ENCODE results near the gene ZC2HC1B. TPM values are rescaled to one million over a fixed set of nuclear protein-coding genes. Genes with fewer than 3 reads are reported as not detected.

Gene ZC2HC1B
- total RNA-seq, 1 experiment from 2014 or later = not detected

Other genes starting within 250 kb of the ZC2HC1B start
- gene PHACTR2, start 186.5 kb upstream of the ZC2HC1B start, total RNA-seq (2014; rRNA removed; shearing (Covaris generic)) = 53.1 and 75.1 TPM in 2 replicates
- gene LTV1, start 21.1 kb upstream of the ZC2HC1B start, total RNA-seq (2014; rRNA removed; shearing (Covaris generic)) = 47.2 and 70.7 TPM in 2 replicates
- gene PLAGL1, start 143.8 kb downstream of the ZC2HC1B start, total RNA-seq (2014; rRNA removed; shearing (Covaris generic)) = 3.4 and 7.2 TPM in 2 replicates
- 150 and 199 TPM in 2 replicates for gene SF3B5, start 231.1 kb downstream of the ZC2HC1B start, total RNA-seq (2014; rRNA removed; shearing (Covaris generic))